Measurements from ENCODE around the gene ATE1.

DNA sequence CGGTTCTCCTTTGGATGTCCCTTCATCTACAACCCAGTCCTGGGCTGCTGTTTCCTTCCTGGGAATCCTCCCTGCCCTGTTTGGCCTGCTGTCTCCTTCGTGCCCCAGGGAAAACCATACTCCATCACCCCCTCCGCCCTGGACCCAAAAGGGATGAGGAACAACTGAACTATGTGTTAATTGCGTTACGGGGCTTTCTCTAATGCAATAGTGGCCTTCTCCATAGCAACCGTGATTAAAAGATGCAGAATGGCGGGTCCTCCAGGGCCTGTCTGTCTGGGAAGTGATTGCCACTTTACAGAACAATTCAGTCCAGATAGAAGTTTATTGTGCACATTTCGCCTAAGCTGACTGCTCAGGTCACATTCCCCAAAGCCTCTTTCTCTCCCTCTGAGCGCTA is 217.6 kb downstream of the ATE1 start:
- TF ChIP-seq SP1 (IDR thresholded peaks at IDR 0.05; ENCODE audit: low read depth, low read length) (no peak), TCF7 (IDR thresholded peaks at IDR 0.05; ENCODE audit: borderline replicate concordance) (no peak)
- TF ChIP-seq, protein P1, sequence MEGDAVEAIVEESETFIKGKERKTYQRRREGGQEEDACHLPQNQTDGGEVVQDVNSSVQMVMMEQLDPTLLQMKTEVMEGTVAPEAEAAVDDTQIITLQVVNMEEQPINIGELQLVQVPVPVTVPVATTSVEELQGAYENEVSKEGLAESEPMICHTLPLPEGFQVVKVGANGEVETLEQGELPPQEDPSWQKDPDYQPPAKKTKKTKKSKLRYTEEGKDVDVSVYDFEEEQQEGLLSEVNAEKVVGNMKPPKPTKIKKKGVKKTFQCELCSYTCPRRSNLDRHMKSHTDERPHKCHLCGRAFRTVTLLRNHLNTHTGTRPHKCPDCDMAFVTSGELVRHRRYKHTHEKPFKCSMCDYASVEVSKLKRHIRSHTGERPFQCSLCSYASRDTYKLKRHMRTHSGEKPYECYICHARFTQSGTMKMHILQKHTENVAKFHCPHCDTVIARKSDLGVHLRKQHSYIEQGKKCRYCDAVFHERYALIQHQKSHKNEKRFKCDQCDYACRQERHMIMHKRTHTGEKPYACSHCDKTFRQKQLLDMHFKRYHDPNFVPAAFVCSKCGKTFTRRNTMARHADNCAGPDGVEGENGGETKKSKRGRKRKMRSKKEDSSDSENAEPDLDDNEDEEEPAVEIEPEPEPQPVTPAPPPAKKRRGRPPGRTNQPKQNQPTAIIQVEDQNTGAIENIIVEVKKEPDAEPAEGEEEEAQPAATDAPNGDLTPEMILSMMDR (IDR thresholded peaks at IDR 0.05 in 2 of 3, conservative IDR thresholded peaks at IDR 0.05 in 1 of 3; ENCODE audit: control insufficient read depth in 2 of 3, extremely low read depth in 1 of 3, insufficient read depth in 1 of 3, low read depth in 3 of 3, low read length in 3 of 3): no peak

All from GM12878 (cell line).